HEK293 (cell line): Measurements from ENCODE around the gene ZNF652.

ENCODE experiments used
- CTCF ChIP-seq: fragments of 450-650 bp; formaldehyde crosslinking; IDR thresholded peaks from 2 replicates; pipeline ENCODE4 v1.5.1; 2016; ENCODE audit warnings: missing biosample characterization, missing genetic modification characterization
- REST ChIP-seq: fragments of 450-650 bp; formaldehyde crosslinking; IDR thresholded peaks from 2 replicates; pipeline ENCODE4 v1.5.1; 2016; ENCODE audit warnings: missing biosample characterization, missing genetic modification characterization
- SCRT1 ChIP-seq: fragments of 450-650 bp; formaldehyde crosslinking; IDR thresholded peaks from 2 replicates; pipeline ENCODE4 v1.5.1; 2016; ENCODE audit warnings: missing biosample characterization, missing genetic modification characterization, borderline replicate concordance
- ZBTB1 ChIP-seq: fragments of 450-650 bp; formaldehyde crosslinking; IDR thresholded peaks from 2 replicates; pipeline ENCODE4 v1.5.1; 2016; ENCODE audit warnings: missing biosample characterization, missing genetic modification characterization
- ZNF510 ChIP-seq: fragments of 450-650 bp; formaldehyde crosslinking; IDR thresholded peaks from 2 replicates; pipeline ENCODE4 v1.5.1; 2018; ENCODE audit warnings: mild to moderate bottlenecking, missing genetic modification characterization, missing biosample characterization; ENCODE audit not compliant: insufficient replicate concordance
- ZNF544 ChIP-seq: fragments of 450-650 bp; formaldehyde crosslinking; IDR thresholded peaks from 2 replicates; pipeline ENCODE4 v1.5.0; 2017; ENCODE audit warnings: missing biosample characterization, missing genetic modification characterization
- TF ChIP-seq, protein P1 (sequence below): sonication (generic); formaldehyde crosslinking; IDR thresholded peaks from 2 replicates; pipeline ENCODE4 v1.8.1; 2022; ENCODE audit warnings: mild to moderate bottlenecking, moderate library complexity, missing genetic modification reagents

GRCh38 chr17:49393491-49394255 is 31.6 kb upstream of the ZNF652 start:
- TF ChIP-seq CTCF (tag by site-specific recombination) (no peak), ZNF544 (tag by site-specific recombination) (no peak), ZNF510 (tag by site-specific recombination) (no peak), REST (tag by site-specific recombination) (no peak), ZBTB1 (tag by site-specific recombination) (no peak), SCRT1 (tag by site-specific recombination) (no peak)
- TF ChIP-seq, protein P1, sequence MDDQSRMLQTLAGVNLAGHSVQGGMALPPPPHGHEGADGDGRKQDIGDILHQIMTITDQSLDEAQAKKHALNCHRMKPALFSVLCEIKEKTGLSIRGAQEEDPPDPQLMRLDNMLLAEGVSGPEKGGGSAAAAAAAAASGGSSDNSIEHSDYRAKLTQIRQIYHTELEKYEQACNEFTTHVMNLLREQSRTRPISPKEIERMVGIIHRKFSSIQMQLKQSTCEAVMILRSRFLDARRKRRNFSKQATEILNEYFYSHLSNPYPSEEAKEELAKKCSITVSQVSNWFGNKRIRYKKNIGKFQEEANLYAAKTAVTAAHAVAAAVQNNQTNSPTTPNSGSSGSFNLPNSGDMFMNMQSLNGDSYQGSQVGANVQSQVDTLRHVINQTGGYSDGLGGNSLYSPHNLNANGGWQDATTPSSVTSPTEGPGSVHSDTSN (CRISPR knock-in tag): no peak
